HEK293T (cell line): ENCODE measurements around the gene PNP.
"Not testable (repeated sequence)": the region's sequence is repeated elsewhere in the genome, so short reads cannot be mapped to it uniquely, and the experiment has no call there.

ENCODE experiments used
- ARNT ChIP-seq: fragments of 450-650 bp; IDR thresholded peaks from 2 replicates; pipeline ENCODE4 v1.6.1; 2017; ENCODE audit warnings: mild to moderate bottlenecking
- ELF4 ChIP-seq: fragments of 450-650 bp; IDR thresholded peaks from 2 replicates; pipeline ENCODE4 v1.6.1; 2017; ENCODE audit warnings: antibody characterized with exemption
- FOXM1 ChIP-seq: fragments of 450-650 bp; IDR thresholded peaks from 2 replicates; pipeline ENCODE4 v1.6.1; 2017; ENCODE audit warnings: mild to moderate bottlenecking, borderline replicate concordance
- TF ChIP-seq, protein P1 (sequence below): fragments of 450-650 bp; IDR thresholded peaks from 2 replicates; pipeline ENCODE4 v1.6.1; 2016

GRCh38 chr14:20506276-20506675, 37.1 kb downstream of the PNP start:
- not testable (repeated sequence) for TF ChIP-seq ELF4, FOXM1, ARNT
- TF ChIP-seq, protein P1, sequence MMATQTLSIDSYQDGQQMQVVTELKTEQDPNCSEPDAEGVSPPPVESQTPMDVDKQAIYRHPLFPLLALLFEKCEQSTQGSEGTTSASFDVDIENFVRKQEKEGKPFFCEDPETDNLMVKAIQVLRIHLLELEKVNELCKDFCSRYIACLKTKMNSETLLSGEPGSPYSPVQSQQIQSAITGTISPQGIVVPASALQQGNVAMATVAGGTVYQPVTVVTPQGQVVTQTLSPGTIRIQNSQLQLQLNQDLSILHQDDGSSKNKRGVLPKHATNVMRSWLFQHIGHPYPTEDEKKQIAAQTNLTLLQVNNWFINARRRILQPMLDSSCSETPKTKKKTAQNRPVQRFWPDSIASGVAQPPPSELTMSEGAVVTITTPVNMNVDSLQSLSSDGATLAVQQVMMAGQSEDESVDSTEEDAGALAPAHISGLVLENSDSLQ: not testable (repeated sequence)
